SK-N-SH treated with all-trans-retinoic acid at 6 μM for 48 hours (cell line): ENCODE results near the gene GTF2H1.

Experiments
- ATAC-seq: fragments of 200-7000 bp; cut with Tn5 transposase; 3 replicates; pipeline ENCODE4 v1.9.1; 2020; ENCODE audit warnings: mild to moderate bottlenecking, moderate library complexity
- ARNTL ChIP-seq: fragments of 450-650 bp; formaldehyde crosslinking; IDR thresholded peaks from 2 replicates; pipeline ENCODE4 v1.5.0; 2020; ENCODE audit warnings: low read depth, mild to moderate bottlenecking, moderate library complexity, borderline replicate concordance
- BACH2 ChIP-seq: fragments of 250-450 bp; sonication (Bioruptor Pico); IDR thresholded peaks from 2 replicates; pipeline ENCODE4 v1.9.0; 2021; ENCODE audit warnings: mild to moderate bottlenecking, borderline replicate concordance
- CSDC2 ChIP-seq: fragments of 250-450 bp; sonication (Bioruptor Pico); IDR thresholded peaks from 2 replicates; pipeline ENCODE4 v1.5.0; 2020; ENCODE audit warnings: mild to moderate bottlenecking, moderate library complexity
- CSRNP3 ChIP-seq: fragments of 250-450 bp; sonication (Bioruptor Pico); IDR thresholded peaks from 2 replicates; pipeline ENCODE4 v1.5.1; 2021; ENCODE audit warnings: mild to moderate bottlenecking, moderate library complexity
- ESRRG ChIP-seq: fragments of 250-450 bp; sonication (Bioruptor Pico); IDR thresholded peaks from 2 replicates; pipeline ENCODE4 v1.6.1; 2021; ENCODE audit warnings: mild to moderate bottlenecking
- GLIS3 ChIP-seq: fragments of 250-450 bp; sonication (Bioruptor Pico); IDR thresholded peaks from 2 replicates; pipeline ENCODE4 v1.5.0; 2020; ENCODE audit warnings: mild to moderate bottlenecking, moderate library complexity
- ISL1 ChIP-seq: fragments of 250-450 bp; sonication (Bioruptor Pico); IDR thresholded peaks from 2 replicates; pipeline ENCODE4 v2.1.2; 2022; ENCODE audit warnings: mild to moderate bottlenecking, moderate library complexity
- OSR1 ChIP-seq: fragments of 250-450 bp; sonication (Bioruptor Pico); IDR thresholded peaks from 2 replicates; pipeline ENCODE4 v1.8.0; 2022; ENCODE audit warnings: moderate library complexity, mild to moderate bottlenecking, inconsistent platforms
- PATZ1 ChIP-seq: fragments of 250-450 bp; sonication (Bioruptor Pico); IDR thresholded peaks from 2 replicates; pipeline ENCODE4 v1.8.0; 2020; ENCODE audit warnings: mild to moderate bottlenecking, moderate library complexity, borderline replicate concordance
- PPARA ChIP-seq: fragments of 250-450 bp; sonication (Bioruptor Pico); IDR thresholded peaks from 2 replicates; pipeline ENCODE4 v1.5.0; 2020; ENCODE audit warnings: mild to moderate bottlenecking, borderline replicate concordance
- RARB ChIP-seq: fragments of 250-450 bp; sonication (Bioruptor Pico); IDR thresholded peaks from 2 replicates; pipeline ENCODE4 v1.8.0; 2021; ENCODE audit warnings: mild to moderate bottlenecking, moderate library complexity
- SNAI2 ChIP-seq: fragments of 250-450 bp; sonication (Bioruptor Pico); IDR thresholded peaks from 2 replicates; pipeline ENCODE4 v1.5.0; 2020; ENCODE audit warnings: mild to moderate bottlenecking, moderate library complexity
- TCF4 ChIP-seq: fragments of 250-450 bp; sonication (Bioruptor Pico); IDR thresholded peaks from 2 replicates; pipeline ENCODE4 v1.8.0; 2021; ENCODE audit warnings: mild to moderate bottlenecking, moderate library complexity, borderline replicate concordance
- TSHZ2 ChIP-seq: fragments of 250-450 bp; sonication (Bioruptor Pico); IDR thresholded peaks from 2 replicates; pipeline ENCODE4 v1.5.0; 2020; ENCODE audit warnings: mild to moderate bottlenecking, moderate library complexity
- ZFP3 ChIP-seq: fragments of 250-450 bp; sonication (Bioruptor Pico); IDR thresholded peaks from 2 replicates; pipeline ENCODE4 v1.5.0; 2020; ENCODE audit warnings: mild to moderate bottlenecking, moderate library complexity
- ZNF565 ChIP-seq: fragments of 450-650 bp; formaldehyde crosslinking; conservative IDR thresholded peaks from 2 replicates; pipeline ENCODE4 v1.5.0; 2020; ENCODE audit warnings: low read depth, mild to moderate bottlenecking, moderate library complexity
- ZNF8 ChIP-seq: fragments of 450-650 bp; formaldehyde crosslinking; IDR thresholded peaks from 2 replicates; pipeline ENCODE4 v1.5.0; 2020; ENCODE audit warnings: mild to moderate bottlenecking, moderate library complexity
- TF ChIP-seq, protein P1 (sequence below): fragments of 250-450 bp; sonication (Bioruptor Pico); IDR thresholded peaks from 2 replicates; pipeline ENCODE4 v1.5.1; 2020; ENCODE audit warnings: low read depth, mild to moderate bottlenecking, moderate library complexity

The GTF2H1 gene

GRCh38 chr11:18295316-18295715, 27.1 kb upstream of the GTF2H1 start:
- no peak for ATAC-seq
- no peak for TF ChIP-seq GLIS3 (CRISPR knock-in tag)
- no peak for TF ChIP-seq ZNF8 (CRISPR knock-in tag)
- no peak for TF ChIP-seq TSHZ2 (CRISPR knock-in tag)
- TF ChIP-seq PPARA (CRISPR knock-in tag) = no peak
- no peak for TF ChIP-seq CSRNP3 (CRISPR knock-in tag)
- TF ChIP-seq, protein P1, sequence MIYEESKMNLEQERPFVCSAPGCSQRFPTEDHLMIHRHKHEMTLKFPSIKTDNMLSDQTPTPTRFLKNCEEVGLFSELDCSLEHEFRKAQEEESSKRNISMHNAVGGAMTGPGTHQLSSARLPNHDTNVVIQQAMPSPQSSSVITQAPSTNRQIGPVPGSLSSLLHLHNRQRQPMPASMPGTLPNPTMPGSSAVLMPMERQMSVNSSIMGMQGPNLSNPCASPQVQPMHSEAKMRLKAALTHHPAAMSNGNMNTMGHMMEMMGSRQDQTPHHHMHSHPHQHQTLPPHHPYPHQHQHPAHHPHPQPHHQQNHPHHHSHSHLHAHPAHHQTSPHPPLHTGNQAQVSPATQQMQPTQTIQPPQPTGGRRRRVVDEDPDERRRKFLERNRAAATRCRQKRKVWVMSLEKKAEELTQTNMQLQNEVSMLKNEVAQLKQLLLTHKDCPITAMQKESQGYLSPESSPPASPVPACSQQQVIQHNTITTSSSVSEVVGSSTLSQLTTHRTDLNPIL (CRISPR knock-in tag) = no peak
- TF ChIP-seq CSDC2 (CRISPR knock-in tag) = no peak
- no peak for TF ChIP-seq ARNTL
- TF ChIP-seq, all 23 proteins: peak for 0

DNA sequence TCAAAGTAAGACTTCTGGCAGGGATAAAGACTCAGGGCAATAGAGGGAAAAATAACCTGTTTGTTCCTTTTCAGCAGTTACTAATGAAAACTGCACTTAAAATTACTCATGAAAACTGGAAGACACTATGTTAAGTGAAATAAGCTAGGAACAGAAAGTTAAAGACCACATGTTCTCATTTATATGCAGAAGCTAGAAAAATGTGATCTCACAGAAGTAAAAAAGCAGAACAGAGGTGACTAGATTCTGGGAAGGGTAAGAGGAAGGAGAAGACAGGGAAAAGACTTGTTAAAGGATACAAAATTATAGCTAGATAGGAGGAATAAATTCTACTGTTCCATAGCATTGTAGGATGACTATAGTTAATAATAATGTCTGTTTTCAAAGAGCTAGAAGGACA, 22.6 kb upstream of the GTF2H1 start:
- no peak for TF ChIP-seq SNAI2 (CRISPR knock-in tag)
- TF ChIP-seq TSHZ2 (CRISPR knock-in tag) = no peak
- no peak for TF ChIP-seq TCF4 (CRISPR knock-in tag)
- TF ChIP-seq GLIS3 (CRISPR knock-in tag) = no peak
- TF ChIP-seq ESRRG = no peak
- TF ChIP-seq BACH2 = no peak
- TF ChIP-seq ISL1 (CRISPR knock-in tag) = no peak
- no peak for ATAC-seq

- TF ChIP-seq RARB (CRISPR knock-in tag) (no peak), ZFP3 (CRISPR knock-in tag) (no peak), PATZ1 (CRISPR knock-in tag) (no peak), CSDC2 (CRISPR knock-in tag) (no peak), TSHZ2 (CRISPR knock-in tag) (no peak), BACH2 (no peak), ZNF565 (CRISPR knock-in tag) (no peak), ZNF8 (CRISPR knock-in tag) (no peak), PPARA (CRISPR knock-in tag) (no peak), GLIS3 (CRISPR knock-in tag) (no peak), OSR1 (CRISPR knock-in tag) (no peak)
- TF ChIP-seq, protein P1 (CRISPR knock-in tag) = no peak
- ATAC-seq = no peak
These were observed 17.6 kb upstream of the GTF2H1 start for GRCh38 chr11:18304745-18305144.
